GM12878 (cell line): ENCODE data around the gene NRP1. TPM values are rescaled to one million over a fixed set of nuclear protein-coding genes. Genes with fewer than 3 reads are reported as not detected.

ENCODE experiments used
- ATAC-seq: fragments of 200-7000 bp; cut with Tn5 transposase; 3 replicates; pipeline ENCODE4 v1.9.1; 2020; ENCODE audit warnings: mild to moderate bottlenecking, moderate library complexity
- BruUV-seq: library from RNA; stranded (reverse); fragments of 400-500 nt; replicated peaks from 2 replicates; lab custom pipeline; 2021; lab: Mats Ljungman, UMichigan
- CTCF ChIA-PET: fragments of 300-600 bp; sonication (Branson Sonifier 250); formaldehyde crosslinking; extraction: SDS; loops from one replicate; lab custom pipeline; 2021; ENCODE audit warnings: inconsistent platforms; lab: Yijun Ruan, JAX
- POLR2A ChIA-PET: fragments of 350-600 bp; formaldehyde crosslinking; extraction: SDS; loops from one replicate; lab custom pipeline; 2021; ENCODE audit warnings: inconsistent platforms; lab: Charles Lee
- RAD21 ChIA-PET: fragments of 300-600 bp; sonication (Branson Sonifier 250); formaldehyde crosslinking; loops from one replicate; lab custom pipeline; 2023; ENCODE audit warnings: antibody characterized with exemption; ENCODE audit not compliant: unreplicated experiment; lab: Charles Lee
- SMC1A ChIA-PET: fragments of 300-600 bp; sonication (Branson Sonifier 250); formaldehyde crosslinking; loops from one replicate; lab custom pipeline; 2023; ENCODE audit not compliant: unreplicated experiment, uncharacterized antibody; lab: Charles Lee
- DNase-seq: peaks from one replicate; pipeline ENCODE4 v3.0.0-alpha.2; 2011; ENCODE audit warnings: low read depth, low spot score
- FAIRE-seq: peaks from 3 replicates; lab custom pipeline; 2011; peaks lifted over from hg19 to GRCh38; lab: Jason Lieb, UNC
- H2AFZ ChIP-seq: 2 replicates; pipeline ENCODE4 v1.6.0; 2011; ENCODE audit warnings: low read depth, low read length, control low read depth; ENCODE audit not compliant: control insufficient read depth
- H3K27ac ChIP-seq: 2 replicates; pipeline ENCODE4 v1.5.1; 2011; ENCODE audit warnings: control low read depth; ENCODE audit not compliant: control insufficient read depth, insufficient read depth
- H3K27me3 ChIP-seq, 2 experiments: replicated peaks in 1 of 2; 2 replicates each; pipeline versions ENCODE4 v1.6.0 to v1.6.1; 2011; ENCODE audit warnings: low read length in 1 of 2; ENCODE audit not compliant: control insufficient read depth in 2 of 2, insufficient read depth in 2 of 2
- H3K36me3 ChIP-seq, 2 experiments: 2 replicates each; pipeline ENCODE4 v1.5.1; 2011; ENCODE audit warnings: low read length in 1 of 2; ENCODE audit not compliant: control insufficient read depth in 2 of 2, insufficient read depth in 2 of 2
- H3K4me1 ChIP-seq: 2 replicates; pipeline ENCODE4 v1.6.1; 2011; ENCODE audit warnings: mild to moderate bottlenecking, low read length, moderate library complexity, mixed read lengths; ENCODE audit not compliant: control insufficient read depth, insufficient read depth
- H3K4me2 ChIP-seq: 2 replicates; pipeline ENCODE4 v1.6.0; 2011; ENCODE audit warnings: control low read depth; ENCODE audit not compliant: control insufficient read depth, insufficient read depth
- H3K4me3 ChIP-seq: fragments of 200-600 bp; sonication (generic); 2 replicates; pipeline ENCODE4 v1.5.1; 2016
- H3K79me2 ChIP-seq: 2 replicates; pipeline ENCODE4 v1.6.0; 2011; ENCODE audit warnings: low read length; ENCODE audit not compliant: control insufficient read depth, insufficient read depth
- H3K9ac ChIP-seq: 2 replicates; pipeline ENCODE4 v1.8.0; 2011; ENCODE audit warnings: low read length, control low read depth, mixed read lengths; ENCODE audit not compliant: control insufficient read depth, insufficient read depth
- H3K9me3 ChIP-seq: replicated peaks from 3 replicates; pipeline ENCODE4 v1.5.1; 2011; ENCODE audit warnings: mild to moderate bottlenecking, low read length; ENCODE audit not compliant: control insufficient read depth, insufficient read depth
- H4K20me1 ChIP-seq: 2 replicates; pipeline ENCODE4 v1.6.0; 2011; ENCODE audit not compliant: control insufficient read depth, insufficient read depth
- CBFB ChIP-seq: IDR thresholded peaks from 2 replicates; pipeline ENCODE4 v1.6.1; 2016; ENCODE audit warnings: antibody characterized with exemption, low read depth
- CEBPB ChIP-seq, 2 experiments: fragments of 150-350 bp in 1 of 2; IDR thresholded peaks; 2 replicates each; pipeline ENCODE4 v1.6.1; 2012 to 2014; ENCODE audit warnings: low read depth in 2 of 2, low read length in 2 of 2, borderline replicate concordance in 1 of 2, inconsistent platforms in 1 of 2
- HDGF ChIP-seq: fragments of 450-650 bp; IDR thresholded peaks from 2 replicates; pipeline ENCODE4 v1.6.1; 2016; ENCODE audit warnings: antibody characterized with exemption
- NFYA ChIP-seq: IDR thresholded peaks from 2 replicates; pipeline ENCODE4 v1.6.1; 2011; ENCODE audit warnings: low read depth, mild to moderate bottlenecking, low read length, improper control_type of control experiment, borderline replicate concordance
- PML ChIP-seq: IDR thresholded peaks from 2 replicates; pipeline ENCODE4 v1.6.1; 2012; ENCODE audit warnings: low read length, inconsistent platforms
- RUNX3 ChIP-seq: IDR thresholded peaks from 2 replicates; pipeline ENCODE4 v1.6.1; 2012; ENCODE audit warnings: low read length, inconsistent platforms
- SIX5 ChIP-seq: IDR thresholded peaks from 2 replicates; pipeline ENCODE4 v1.6.1; 2011; ENCODE audit warnings: mild to moderate bottlenecking, low read depth, low read length, moderate library complexity; ENCODE audit not compliant: severe bottlenecking
- in situ Hi-C: fragments of 300-500 bp; cut with MboI; formaldehyde crosslinking; loops from 9 replicates; pipeline ENCODE4 v1.14.3; 2018; ENCODE audit warnings: mixed read lengths
- intact Hi-C: fragments of 100-400 bp; cut with micrococcal nuclease; formaldehyde crosslinking; loops from one replicate; pipeline ENCODE4 v1.14.2; 2022; ENCODE audit not compliant: unreplicated experiment
- polyA plus RNA-seq, 11 experiments: library from polyadenylated mRNA; depleted of rRNA in 4 of 11; unstranded in 6 of 11; stranded (reverse) in 5 of 11; fragments of >200 nt; fragmentation: Nextera tagmentation in 4 of 11; fragmentation: Illumina TruSeq in 1 of 11; extraction: Ambion mirVana in 4 of 11; extraction: Trizol in 1 of 11; gene quantifications; 1 replicate in 1 of 11; 2 replicates in 10 of 11; pipeline versions ENCODE4 v1.2.1 to v1.2.3, GENCODE V29; 2011 to 2016; ENCODE audit warnings: inconsistent platforms in 2 of 11, missing spikeins in 2 of 11, low read depth in 1 of 11
- total RNA-seq, 4 experiments: library from RNA; depleted of rRNA in 3 of 4; stranded (reverse); fragments of >200 nt in 3 of 4; fragmentation: Illumina TruSeq in 1 of 4; extraction: Trizol in 1 of 4; gene quantifications; 2 replicates each; pipeline versions ENCODE4 v1.2.1 to v1.2.3, GENCODE V29; 2013 to 2021
- TF ChIP-seq, protein P1 (sequence below): IDR thresholded peaks from 2 replicates; pipeline ENCODE4 v1.6.1; 2012; ENCODE audit warnings: improper control_type of control experiment, low read depth, low read length; ENCODE audit not compliant: insufficient replicate concordance
- TF ChIP-seq, protein P2 (sequence below): IDR thresholded peaks from 2 replicates; pipeline ENCODE4 v1.6.1; 2011; ENCODE audit warnings: low read depth, low read length, improper control_type of control experiment, borderline replicate concordance
- TF ChIP-seq, protein P3 (sequence below): fragments of 450-650 bp; formaldehyde crosslinking; IDR thresholded peaks from 2 replicates; pipeline ENCODE4 v1.4.0; 2020; ENCODE audit warnings: mild to moderate bottlenecking, moderate library complexity
- TF ChIP-seq, protein P4 (sequence below): IDR thresholded peaks from 2 replicates; pipeline ENCODE4 v1.6.1; 2011; ENCODE audit warnings: mild to moderate bottlenecking, low read depth, low read length, moderate library complexity; ENCODE audit not compliant: insufficient replicate concordance

NRP1 gene
- total and polyA plus RNA-seq, 10 of the 15 experiments (the other 5 are each of a cell fraction or from before 2014, with no cell fraction given), result 0.11 to 12.1 (median 0.52) TPM

DNA sequence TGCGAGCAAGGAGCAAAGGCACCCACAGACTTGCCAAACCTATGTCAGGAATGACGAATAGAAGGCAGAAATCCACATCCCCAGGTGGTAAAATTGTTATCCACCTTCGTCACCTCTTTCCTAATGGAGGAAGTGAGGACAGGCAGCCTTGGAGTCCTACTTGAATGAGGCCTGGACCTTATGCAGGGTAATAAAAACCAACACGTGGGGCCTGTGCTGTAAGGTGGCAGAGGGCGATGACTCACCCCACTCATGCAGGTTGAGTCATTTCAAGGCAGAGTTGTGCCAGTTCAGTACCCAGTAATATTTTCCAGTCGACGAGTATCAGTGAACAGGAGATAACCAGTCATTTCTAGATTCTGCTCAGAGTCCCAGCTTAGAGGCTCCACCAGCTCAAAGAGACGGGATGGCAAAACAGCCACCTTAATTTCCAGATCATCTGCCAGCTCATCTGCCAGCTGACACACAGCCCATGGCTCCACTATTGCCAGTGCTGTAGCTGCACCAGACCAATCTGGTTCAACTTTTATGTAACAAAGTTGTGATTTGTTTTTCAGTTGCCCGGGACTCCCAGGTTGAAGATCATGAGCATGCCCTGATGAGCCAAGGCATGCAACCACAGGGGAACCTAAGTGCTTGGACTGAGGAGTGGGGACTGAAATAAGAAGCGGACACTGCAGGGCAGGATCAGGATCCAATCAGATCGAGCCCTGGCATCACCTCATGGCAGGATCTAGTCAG, 200.3 kb downstream of the NRP1 start (continued):
- TF ChIP-seq, protein P1, sequence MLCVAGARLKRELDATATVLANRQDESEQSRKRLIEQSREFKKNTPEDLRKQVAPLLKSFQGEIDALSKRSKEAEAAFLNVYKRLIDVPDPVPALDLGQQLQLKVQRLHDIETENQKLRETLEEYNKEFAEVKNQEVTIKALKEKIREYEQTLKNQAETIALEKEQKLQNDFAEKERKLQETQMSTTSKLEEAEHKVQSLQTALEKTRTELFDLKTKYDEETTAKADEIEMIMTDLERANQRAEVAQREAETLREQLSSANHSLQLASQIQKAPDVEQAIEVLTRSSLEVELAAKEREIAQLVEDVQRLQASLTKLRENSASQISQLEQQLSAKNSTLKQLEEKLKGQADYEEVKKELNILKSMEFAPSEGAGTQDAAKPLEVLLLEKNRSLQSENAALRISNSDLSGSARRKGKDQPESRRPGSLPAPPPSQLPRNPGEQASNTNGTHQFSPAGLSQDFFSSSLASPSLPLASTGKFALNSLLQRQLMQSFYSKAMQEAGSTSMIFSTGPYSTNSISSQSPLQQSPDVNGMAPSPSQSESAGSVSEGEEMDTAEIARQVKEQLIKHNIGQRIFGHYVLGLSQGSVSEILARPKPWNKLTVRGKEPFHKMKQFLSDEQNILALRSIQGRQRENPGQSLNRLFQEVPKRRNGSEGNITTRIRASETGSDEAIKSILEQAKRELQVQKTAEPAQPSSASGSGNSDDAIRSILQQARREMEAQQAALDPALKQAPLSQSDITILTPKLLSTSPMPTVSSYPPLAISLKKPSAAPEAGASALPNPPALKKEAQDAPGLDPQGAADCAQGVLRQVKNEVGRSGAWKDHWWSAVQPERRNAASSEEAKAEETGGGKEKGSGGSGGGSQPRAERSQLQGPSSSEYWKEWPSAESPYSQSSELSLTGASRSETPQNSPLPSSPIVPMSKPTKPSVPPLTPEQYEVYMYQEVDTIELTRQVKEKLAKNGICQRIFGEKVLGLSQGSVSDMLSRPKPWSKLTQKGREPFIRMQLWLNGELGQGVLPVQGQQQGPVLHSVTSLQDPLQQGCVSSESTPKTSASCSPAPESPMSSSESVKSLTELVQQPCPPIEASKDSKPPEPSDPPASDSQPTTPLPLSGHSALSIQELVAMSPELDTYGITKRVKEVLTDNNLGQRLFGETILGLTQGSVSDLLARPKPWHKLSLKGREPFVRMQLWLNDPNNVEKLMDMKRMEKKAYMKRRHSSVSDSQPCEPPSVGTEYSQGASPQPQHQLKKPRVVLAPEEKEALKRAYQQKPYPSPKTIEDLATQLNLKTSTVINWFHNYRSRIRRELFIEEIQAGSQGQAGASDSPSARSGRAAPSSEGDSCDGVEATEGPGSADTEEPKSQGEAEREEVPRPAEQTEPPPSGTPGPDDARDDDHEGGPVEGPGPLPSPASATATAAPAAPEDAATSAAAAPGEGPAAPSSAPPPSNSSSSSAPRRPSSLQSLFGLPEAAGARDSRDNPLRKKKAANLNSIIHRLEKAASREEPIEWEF, result no peak
- TF ChIP-seq, protein P2, sequence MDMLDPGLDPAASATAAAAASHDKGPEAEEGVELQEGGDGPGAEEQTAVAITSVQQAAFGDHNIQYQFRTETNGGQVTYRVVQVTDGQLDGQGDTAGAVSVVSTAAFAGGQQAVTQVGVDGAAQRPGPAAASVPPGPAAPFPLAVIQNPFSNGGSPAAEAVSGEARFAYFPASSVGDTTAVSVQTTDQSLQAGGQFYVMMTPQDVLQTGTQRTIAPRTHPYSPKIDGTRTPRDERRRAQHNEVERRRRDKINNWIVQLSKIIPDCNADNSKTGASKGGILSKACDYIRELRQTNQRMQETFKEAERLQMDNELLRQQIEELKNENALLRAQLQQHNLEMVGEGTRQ, result no peak
- TF ChIP-seq CEBPB (IDR thresholded peaks at IDR 0.05; ENCODE audit: borderline replicate concordance in 1 of 2, low read depth in 2 of 2, low read length in 2 of 2) (no peak), SIX5 (no peak)

DNA sequence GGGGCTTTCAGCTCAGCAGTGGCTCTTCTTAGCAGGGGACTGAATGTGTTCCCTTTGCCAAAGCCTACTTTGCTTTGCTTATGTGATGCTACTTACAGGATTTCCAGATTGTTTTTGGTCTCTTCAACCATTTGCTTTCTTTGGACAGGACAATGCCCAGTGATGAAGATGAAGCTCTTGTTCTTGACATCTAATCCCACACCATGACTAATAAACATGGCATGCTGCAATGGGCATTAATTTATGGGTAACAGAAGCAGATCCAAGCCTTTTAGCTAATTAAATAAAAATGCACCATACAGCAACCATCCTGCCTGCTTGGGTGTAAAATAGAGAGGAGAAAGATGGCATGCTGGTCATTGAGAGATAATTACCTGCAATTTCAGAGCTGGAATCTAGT, 200.9 kb downstream of the NRP1 start:
- ChIA-PET CTCF (interaction anchor here (0.9 to 1.0 kb wide), 2 partner anchors 17 to 59 kb away, joined by 3 read pairs; no protein-coding TSS in a partner anchor), SMC1A (no interaction called here), POLR2A (no interaction called here), RAD21 (interaction anchor here (0.7 kb wide), 1 partner anchor 125 kb away, joined by 3 read pairs; no protein-coding TSS in a partner anchor)
- Histone ChIP-seq H3K9ac (no peak overlapping the region), H3K4me2 (no peak overlapping the region), H3K4me1 (no peaks in the 10 kb centered on the region), H2AFZ (no peak overlapping the region), H3K4me3 (no peak overlapping the region), H3K36me3 (no peaks in the 10 kb centered on the region), H3K27me3 (no peaks in the 10 kb centered on the region), H3K9me3 (no peaks in the 10 kb centered on the region), H3K27ac (no peak overlapping the region), H4K20me1 (no peaks in the 10 kb centered on the region), H3K79me2 (no peaks in the 10 kb centered on the region)
- intact Hi-C loops, result no loop called here
- no peak for DNase-seq
- BruUV-seq, result no TSS peak
- FAIRE-seq, result no peak
- in situ Hi-C loops, result no loop called here
- ATAC-seq, result no peak
- TF ChIP-seq NFYA (no peak), RUNX3 (no peak), HDGF (no peak), CBFB (no peak), PML (no peak)
- TF ChIP-seq, protein P3, sequence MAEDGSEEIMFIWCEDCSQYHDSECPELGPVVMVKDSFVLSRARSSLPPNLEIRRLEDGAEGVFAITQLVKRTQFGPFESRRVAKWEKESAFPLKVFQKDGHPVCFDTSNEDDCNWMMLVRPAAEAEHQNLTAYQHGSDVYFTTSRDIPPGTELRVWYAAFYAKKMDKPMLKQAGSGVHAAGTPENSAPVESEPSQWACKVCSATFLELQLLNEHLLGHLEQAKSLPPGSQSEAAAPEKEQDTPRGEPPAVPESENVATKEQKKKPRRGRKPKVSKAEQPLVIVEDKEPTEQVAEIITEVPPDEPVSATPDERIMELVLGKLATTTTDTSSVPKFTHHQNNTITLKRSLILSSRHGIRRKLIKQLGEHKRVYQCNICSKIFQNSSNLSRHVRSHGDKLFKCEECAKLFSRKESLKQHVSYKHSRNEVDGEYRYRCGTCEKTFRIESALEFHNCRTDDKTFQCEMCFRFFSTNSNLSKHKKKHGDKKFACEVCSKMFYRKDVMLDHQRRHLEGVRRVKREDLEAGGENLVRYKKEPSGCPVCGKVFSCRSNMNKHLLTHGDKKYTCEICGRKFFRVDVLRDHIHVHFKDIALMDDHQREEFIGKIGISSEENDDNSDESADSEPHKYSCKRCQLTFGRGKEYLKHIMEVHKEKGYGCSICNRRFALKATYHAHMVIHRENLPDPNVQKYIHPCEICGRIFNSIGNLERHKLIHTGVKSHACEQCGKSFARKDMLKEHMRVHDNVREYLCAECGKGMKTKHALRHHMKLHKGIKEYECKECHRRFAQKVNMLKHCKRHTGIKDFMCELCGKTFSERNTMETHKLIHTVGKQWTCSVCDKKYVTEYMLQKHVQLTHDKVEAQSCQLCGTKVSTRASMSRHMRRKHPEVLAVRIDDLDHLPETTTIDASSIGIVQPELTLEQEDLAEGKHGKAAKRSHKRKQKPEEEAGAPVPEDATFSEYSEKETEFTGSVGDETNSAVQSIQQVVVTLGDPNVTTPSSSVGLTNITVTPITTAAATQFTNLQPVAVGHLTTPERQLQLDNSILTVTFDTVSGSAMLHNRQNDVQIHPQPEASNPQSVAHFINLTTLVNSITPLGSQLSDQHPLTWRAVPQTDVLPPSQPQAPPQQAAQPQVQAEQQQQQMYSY (CRISPR knock-in tag), result no peak
- TF ChIP-seq, protein P4, sequence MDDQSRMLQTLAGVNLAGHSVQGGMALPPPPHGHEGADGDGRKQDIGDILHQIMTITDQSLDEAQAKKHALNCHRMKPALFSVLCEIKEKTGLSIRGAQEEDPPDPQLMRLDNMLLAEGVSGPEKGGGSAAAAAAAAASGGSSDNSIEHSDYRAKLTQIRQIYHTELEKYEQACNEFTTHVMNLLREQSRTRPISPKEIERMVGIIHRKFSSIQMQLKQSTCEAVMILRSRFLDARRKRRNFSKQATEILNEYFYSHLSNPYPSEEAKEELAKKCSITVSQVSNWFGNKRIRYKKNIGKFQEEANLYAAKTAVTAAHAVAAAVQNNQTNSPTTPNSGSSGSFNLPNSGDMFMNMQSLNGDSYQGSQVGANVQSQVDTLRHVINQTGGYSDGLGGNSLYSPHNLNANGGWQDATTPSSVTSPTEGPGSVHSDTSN, result no peak
